Hematopoietic multipotent progenitor cell treated with erythropoietin and hydrocortisone succinate and interleukin-3 and kit ligand, for 6 days (in vitro differentiated cells): ENCODE data around the gene TRIM28.
A peak's percentile ranks its signal among the peaks of the same experiment; 100 is the strongest.

Experiments used
- DNase-seq: peaks from one replicate; pipeline ENCODE4 v3.0.0-alpha.2; 2015

TRIM28 gene

GRCh38 chr19:58561373-58562121 is 17.7 kb downstream of the TRIM28 start:
- DNase-seq = no peak

DNA sequence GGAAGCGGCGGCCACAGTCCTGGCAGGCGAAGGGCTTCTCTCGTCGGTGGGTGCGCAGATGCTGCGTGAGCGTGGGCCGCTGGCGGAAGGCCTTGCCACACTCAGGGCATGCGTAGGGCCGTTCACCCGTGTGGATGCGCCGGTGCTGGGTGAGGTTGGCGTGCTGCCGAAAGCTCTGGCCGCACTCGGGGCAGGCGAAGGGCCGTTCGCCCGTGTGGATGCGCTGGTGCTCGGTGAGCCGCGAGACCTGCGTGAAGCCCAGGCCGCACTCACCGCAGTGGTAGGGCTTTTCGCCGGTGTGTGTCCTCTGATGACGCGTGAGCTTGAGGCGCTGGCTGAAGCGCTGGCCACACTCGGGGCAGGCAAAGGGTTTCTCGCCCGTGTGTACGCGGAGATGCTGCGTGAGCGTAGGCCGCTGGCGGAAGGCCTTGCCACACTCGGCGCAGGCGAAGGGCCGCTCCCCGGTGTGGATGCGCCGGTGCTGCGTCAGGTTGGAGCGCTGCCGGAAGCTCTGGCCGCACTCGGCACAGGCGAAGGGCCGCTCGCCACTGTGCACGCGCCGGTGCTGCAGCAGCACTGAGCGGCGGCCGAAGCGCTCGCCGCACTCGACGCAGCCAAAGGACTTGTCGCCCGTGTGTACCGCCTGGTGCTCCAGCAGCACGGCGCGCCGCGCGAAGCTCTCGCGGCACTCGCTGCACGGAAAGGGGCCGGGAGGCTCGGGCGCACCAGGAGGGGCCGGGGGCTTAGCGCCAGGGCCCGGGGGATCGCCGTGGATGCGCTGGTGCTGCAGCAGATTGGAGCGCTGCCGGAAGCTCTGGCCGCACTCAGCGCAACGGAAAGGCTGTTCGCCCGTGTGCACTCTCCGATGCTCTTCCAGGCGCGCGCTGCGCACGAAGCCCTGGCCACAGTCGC is 18.5 kb downstream of the TRIM28 start:
- DNase-seq = peak; percentile 64

DNA sequence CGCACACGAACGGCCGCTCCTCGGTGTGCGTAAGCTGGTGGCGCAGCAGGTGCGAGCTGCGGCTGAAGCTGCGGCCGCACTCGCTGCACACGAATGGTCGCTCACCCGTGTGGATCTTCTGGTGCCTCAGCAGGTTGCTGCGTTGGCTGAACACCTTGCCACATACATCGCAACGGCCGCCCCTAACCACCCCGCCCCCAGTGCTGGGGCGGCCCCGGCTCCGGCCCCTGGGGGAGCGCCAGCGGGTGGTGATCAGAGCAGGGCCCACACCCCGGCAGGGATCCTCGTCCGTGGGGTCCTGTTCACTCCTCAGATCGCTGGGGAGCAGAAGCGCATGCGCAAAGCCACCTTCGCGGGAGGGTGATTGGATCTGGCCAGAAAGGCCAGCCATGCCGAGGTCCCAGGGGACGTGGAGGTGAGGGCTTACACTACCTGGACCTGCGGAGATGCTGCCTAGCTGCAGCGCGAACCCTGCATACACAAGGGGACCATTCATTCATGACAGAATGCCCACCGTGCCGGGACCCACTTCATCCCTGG is 19.2 kb downstream of the TRIM28 start:
- DNase-seq = peak; percentile 57

GRCh38 chr19:58563823-58564222 is 20.0 kb downstream of the TRIM28 start:
- no peak for DNase-seq

- DNase-seq = no peak
Measured at GRCh38 chr19:58566989-58567388, 23.1 kb downstream of the TRIM28 start.

- DNase-seq = peak; percentile 71
Measured at GRCh38 chr19:58568453-58569130, 24.7 kb downstream of the TRIM28 start.

DNA sequence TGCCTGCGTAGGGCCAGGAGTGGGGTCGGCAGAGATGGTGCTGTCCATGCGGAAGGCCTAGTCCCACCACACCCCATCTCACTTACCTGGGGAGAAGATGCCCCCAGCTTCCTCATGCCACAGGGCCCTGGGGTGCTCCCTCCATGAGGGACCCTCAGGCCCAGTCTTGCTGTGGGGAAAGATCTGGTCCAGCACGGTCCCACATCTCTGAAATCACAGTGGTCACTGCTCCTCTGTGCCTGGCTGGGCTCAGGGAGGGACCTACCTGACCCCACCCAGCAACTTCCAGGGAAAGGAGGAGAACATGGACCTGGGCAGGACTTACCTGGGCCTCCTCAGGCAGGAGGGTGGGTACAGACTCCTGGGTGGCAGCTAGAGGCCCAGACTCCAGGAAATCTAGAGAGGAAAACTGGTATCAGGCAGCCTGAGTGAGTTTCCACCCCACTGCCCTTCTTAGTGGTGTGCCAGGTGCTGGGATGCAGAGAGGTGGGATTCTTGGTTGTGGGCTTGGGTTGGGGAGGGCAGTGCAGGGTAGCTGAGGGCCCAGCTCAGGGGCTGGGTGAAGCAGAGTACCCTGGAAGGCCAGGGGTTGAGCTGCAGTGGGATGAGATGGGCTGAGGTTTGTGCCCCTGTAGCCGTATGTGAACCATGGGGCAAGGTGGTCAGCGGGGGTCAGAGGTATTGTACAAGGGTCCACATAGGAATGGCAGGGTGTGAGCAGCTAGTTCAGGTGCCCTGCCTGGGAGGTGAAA is 25.5 kb downstream of the TRIM28 start:
- no peak for DNase-seq

DNA sequence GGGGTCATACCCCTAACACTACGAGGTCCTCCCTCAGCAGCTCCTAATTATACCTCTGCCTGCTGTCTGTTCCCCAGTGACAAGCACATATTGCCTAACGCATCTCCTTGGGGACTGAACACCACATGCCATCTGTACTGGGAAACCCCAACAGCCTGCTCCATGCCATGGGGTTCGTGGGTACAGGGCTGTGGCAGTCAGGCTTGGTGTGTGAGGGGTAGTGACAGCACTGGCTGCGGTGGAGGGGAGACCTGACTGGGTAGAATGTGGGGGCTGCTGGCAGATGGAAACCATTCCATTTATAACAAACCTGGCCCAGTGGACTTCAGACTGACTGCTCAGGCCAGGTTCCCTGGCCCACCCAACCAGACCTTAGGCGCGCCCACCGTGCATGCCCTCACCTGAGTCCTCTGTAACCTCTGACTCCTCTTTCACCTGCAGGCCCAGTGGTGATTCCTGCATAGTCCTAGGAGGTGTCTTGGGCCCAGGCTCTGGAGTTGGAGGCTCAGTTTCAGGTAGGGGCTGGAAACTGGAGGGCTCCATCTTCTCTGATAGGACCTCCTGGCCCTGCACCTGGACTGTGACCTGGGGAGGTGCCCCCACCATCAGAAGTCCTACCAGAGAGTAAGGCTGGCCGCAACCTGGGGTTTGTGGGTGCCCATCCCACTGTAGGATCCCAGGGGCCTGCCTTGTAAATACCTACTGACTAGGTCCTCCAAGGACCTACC is 26.2 kb downstream of the TRIM28 start:
- no peak for DNase-seq

DNA sequence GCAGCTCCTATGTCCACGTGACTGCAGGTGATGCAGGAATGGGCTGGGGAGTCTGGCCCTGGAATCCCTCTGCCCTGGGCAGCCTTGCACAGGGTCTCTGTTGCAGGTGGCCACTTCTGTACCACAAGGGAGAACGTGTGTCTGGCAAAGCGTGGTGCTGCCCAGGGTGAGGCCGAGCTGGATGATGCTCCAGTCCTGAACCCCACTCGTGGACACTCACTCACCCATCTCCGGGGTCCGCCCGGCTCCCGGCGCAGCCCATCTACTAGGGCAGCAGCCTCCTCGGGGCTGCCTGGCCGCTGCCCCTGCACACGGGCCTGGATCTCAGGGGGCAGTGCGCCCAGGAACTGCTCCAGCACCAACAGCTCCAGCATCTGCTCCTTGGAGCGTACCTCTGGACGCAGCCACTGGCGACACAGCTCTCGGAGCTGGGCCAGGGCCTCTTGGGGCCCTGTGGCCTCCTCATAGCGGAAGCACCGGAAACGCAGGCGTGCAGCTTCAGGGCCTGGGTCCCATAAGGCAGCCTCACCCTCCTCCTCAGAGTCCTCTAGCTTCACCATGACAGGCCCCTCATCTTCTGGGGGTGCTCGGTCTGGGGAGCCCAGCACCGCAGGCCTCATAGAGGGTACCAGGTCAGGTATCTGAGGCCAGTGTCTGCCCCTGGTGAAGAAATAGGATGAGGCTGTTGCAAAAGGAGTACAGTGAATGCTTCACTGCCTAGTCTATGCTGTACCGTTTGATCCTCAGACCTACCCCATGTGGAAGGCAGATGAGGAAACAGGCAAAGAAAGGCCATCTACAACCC is 27.1 kb downstream of the TRIM28 start:
- DNase-seq = no peak

- DNase-seq = no peak
Measured at GRCh38 chr19:58571575-58571947, 27.7 kb downstream of the TRIM28 start.

- DNase-seq = no peak
Measured at GRCh38 chr19:58572026-58572817, 28.4 kb downstream of the TRIM28 start.

DNA sequence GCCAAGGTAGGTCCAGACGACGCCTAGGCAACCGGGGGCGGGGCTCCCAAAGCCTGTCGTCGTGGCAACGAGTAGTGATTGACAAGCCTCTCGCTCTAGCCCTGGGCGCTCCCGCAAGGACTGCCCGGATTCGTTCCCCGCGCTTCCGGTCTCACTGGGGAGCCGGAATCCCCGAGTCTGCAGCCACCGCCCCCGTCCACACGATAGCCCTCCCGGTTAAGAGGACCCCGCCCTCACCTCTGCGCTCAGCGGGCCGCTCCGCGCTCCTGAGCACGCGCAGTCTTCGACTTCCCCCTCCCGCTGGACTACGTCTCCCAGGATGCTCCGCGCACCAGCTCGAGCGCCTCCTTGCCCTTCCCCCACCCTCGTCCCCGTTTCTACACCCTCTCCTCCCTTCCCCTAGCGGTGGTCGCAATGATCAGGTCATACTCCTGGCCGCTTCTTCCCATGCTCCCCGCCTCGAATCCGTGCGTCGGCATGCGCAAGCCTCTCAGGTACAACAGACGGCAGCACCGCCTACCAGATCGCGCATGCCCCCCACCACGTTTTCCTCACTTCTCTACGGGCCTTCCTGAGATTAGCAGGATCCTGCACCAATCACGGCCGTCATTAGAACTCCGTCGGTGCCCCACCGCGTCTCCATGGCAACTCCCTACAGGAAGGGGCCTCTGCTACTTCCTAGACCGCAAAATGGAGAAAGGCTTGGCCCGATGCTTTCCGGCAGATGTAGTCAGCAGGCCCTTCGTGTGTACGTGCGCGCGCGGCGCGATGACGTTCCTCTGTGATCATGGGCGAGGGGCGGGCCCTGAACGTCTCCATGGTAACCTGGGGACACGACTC is 29.2 kb downstream of the TRIM28 start, which contains the start of gene MZF1:
Gene MZF1 (minus strand): TSS at position 518 of the 840 bp plus-strand sequence. CDS start 1,946 bp downstream, outside the sequence.
- peak; percentile 100 for DNase-seq

- DNase-seq = no peak
Measured at GRCh38 chr19:58573658-58574164, 29.8 kb downstream of the TRIM28 start.

DNA sequence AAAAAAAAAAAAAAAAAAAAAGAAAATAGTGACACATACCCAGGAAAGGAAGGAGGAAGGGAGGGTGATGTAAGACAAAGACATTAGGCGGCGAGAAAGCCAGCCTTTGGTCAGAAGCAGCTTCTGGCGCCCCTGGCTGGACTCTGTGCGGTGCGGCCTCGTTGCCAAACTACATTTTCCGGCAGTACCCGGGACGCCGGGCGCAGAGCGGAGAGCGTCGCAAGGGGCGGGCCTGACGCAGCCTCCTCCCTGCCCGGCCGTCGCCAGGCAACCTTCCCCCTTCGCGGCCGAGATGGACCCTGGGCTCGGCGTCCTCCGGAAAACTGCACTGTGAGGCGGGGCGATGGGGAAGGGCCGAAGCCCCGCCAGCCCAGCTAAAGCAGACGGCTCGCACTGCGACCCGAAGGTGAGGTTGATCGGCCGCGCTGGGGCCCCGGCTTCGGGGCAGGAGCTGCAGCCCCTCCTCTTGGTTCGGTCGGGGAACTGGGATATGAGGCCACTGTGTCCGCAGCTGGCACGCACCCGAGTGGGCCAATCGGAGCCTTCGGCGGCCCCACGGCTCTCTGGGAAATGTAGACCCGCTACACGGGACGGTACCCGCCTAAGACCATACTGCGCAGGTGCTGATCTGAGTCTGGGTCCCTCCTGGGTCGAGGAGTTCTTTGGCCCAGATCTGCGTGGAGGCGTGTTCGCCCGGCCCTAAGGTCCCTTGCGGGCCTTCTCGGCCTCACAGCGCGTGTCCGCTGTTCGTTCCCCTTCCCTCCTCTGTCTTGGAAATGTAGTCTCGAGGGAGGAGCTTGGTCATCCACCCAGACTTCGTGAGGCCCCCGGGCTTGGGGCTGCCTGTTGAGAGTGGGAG is 31.5 kb downstream of the TRIM28 start:
- DNase-seq = peak; percentile 95

- peak; percentile 11 for DNase-seq
Measured at GRCh38 chr19:58577581-58577980, 33.7 kb downstream of the TRIM28 start.

- no peak for DNase-seq
Measured at GRCh38 chr19:58578012-58578925, 34.4 kb downstream of the TRIM28 start.
